Measurements from ENCODE around the gene AZIN2. TPM values are rescaled to one million over a fixed set of nuclear protein-coding genes. Genes with fewer than 3 reads are reported as not detected.

AZIN2 gene
- total and polyA plus RNA-seq, 10 of the 15 experiments (the other 5 are each of a cell fraction or from before 2014, with no cell fraction given), result 0.02 to 0.85 (median 0.23) TPM

- intact Hi-C loops (cut with micrococcal nuclease; ENCODE audit: unreplicated experiment) (no loop called here), in situ Hi-C loops (cut with MboI) (no loop called here)
- H3K27ac ChIP-seq (ENCODE audit: control insufficient read depth, insufficient read depth), result no peak overlapping the region
- no peak overlapping the region for H3K4me3 ChIP-seq
- POLR2A ChIA-PET, result no interaction called here
- RAD21 ChIA-PET (ENCODE audit: unreplicated experiment), result no interaction called here
- no peaks in the 10 kb centered on the region for H4K20me1 ChIP-seq (ENCODE audit: control insufficient read depth, insufficient read depth)
- H3K4me2 ChIP-seq (ENCODE audit: control insufficient read depth, insufficient read depth), result no peak overlapping the region
- FAIRE-seq, result no peak
- no TSS peak for BruUV-seq (replicated peaks)
- H2AFZ ChIP-seq (ENCODE audit: control insufficient read depth, low read depth, low read length), result no peak overlapping the region
- no peak for DNase-seq (ENCODE audit: low read depth, low spot score)
- H3K79me2 ChIP-seq (ENCODE audit: control insufficient read depth, insufficient read depth, low read length), result no peaks in the 10 kb centered on the region
- H3K27me3 ChIP-seq (replicated peaks in 1 of 2; ENCODE audit: control insufficient read depth in 2 of 2, insufficient read depth in 2 of 2, low read length in 1 of 2), result no peaks in the 10 kb centered on the region
- no peaks in the 10 kb centered on the region for H3K9me3 ChIP-seq (replicated peaks; ENCODE audit: control insufficient read depth, insufficient read depth, low read length)
- no peak for ATAC-seq
- no peaks in the 10 kb centered on the region for H3K4me1 ChIP-seq (ENCODE audit: control insufficient read depth, insufficient read depth, low read length)
- 23% methylated on average over 4 of the region's 4 CpGs for WGBS (ENCODE audit: insufficient coverage, insufficient replicate concordance, low lambda C conversion rate, missing lambda C conversion rate)
- no peaks in the 10 kb centered on the region for H3K36me3 ChIP-seq (ENCODE audit: control insufficient read depth in 2 of 2, insufficient read depth in 2 of 2, low read length in 1 of 2)
- CTCF ChIA-PET, result interaction anchor here (1.3 kb wide), 1 partner anchor 16 kb away, joined by 3 read pairs; no protein-coding TSS in a partner anchor
- SMC1A ChIA-PET (ENCODE audit: uncharacterized antibody, unreplicated experiment), result no interaction called here
- H3K9ac ChIP-seq (ENCODE audit: control insufficient read depth, insufficient read depth, low read length), result no peak overlapping the region
- no peak for TF ChIP-seq JUNB (IDR thresholded peaks at IDR 0.05)
- no peak for TF ChIP-seq TCF3 (IDR thresholded peaks at IDR 0.05; ENCODE audit: borderline replicate concordance, insufficient read depth, low read depth, low read length)
- no peak for TF ChIP-seq MXI1 (IDR thresholded peaks at IDR 0.05; ENCODE audit: low read depth, low read length)
- TF ChIP-seq FOS (IDR thresholded peaks at IDR 0.05; ENCODE audit: borderline replicate concordance, extremely low read depth, insufficient read length), result no peak
- no peak for TF ChIP-seq SIN3A (IDR thresholded peaks at IDR 0.05; ENCODE audit: low read depth, low read length)
- TF ChIP-seq CTCF (IDR thresholded peaks at IDR 0.05 in 2 of 3, conservative IDR thresholded peaks at IDR 0.05 in 1 of 3; ENCODE audit: control insufficient read depth in 2 of 3, extremely low read depth in 1 of 3, insufficient read depth in 1 of 3, low read depth in 3 of 3, low read length in 3 of 3), result no peak
- TF ChIP-seq PAX8 (IDR thresholded peaks at IDR 0.05), result no peak
- no peak for TF ChIP-seq ZBTB40 (IDR thresholded peaks at IDR 0.05; ENCODE audit: borderline replicate concordance)
- TF ChIP-seq CBX3 (IDR thresholded peaks at IDR 0.05; ENCODE audit: borderline replicate concordance, low read depth), result no peak
- TF ChIP-seq KDM1A (IDR thresholded peaks at IDR 0.05; ENCODE audit: borderline replicate concordance), result no peak
- TF ChIP-seq MTA2 (IDR thresholded peaks at IDR 0.05; ENCODE audit: low read depth), result no peak
- TF ChIP-seq HSF1 (IDR thresholded peaks at IDR 0.05; ENCODE audit: low read depth, low read length), result no peak
- TF ChIP-seq ZNF622 (IDR thresholded peaks at IDR 0.05), result no peak
These were observed 62.2 kb downstream of the AZIN2 start for GRCh38 chr1:33143176-33143575.
